GM19023 (cell line): Measurements from ENCODE around the gene ZNRF1.
"Not testable (repeated sequence)": the region's sequence is repeated elsewhere in the genome, so short reads cannot be mapped to it uniquely, and the experiment has no call there.

Experiments
- ATAC-seq: cut with Tn5 transposase; IDR thresholded peaks from one replicate; pipeline ENCODE4 v1.9.1; 2021; ENCODE audit warnings: mild to moderate bottlenecking, moderate library complexity; ENCODE audit not compliant: unreplicated experiment

The ZNRF1 gene

GRCh38 chr16:74998481-74999218, at the start of gene ZNRF1:
Gene ZNRF1, plus strand, starts transcription at chr16:74999024. Its CDS starts 648 bp downstream, at chr16:74999672.
- peak; percentile 58 for ATAC-seq

GRCh38 chr16:74949309-74949708, 49.5 kb upstream of the ZNRF1 start:
- no peak for ATAC-seq

DNA sequence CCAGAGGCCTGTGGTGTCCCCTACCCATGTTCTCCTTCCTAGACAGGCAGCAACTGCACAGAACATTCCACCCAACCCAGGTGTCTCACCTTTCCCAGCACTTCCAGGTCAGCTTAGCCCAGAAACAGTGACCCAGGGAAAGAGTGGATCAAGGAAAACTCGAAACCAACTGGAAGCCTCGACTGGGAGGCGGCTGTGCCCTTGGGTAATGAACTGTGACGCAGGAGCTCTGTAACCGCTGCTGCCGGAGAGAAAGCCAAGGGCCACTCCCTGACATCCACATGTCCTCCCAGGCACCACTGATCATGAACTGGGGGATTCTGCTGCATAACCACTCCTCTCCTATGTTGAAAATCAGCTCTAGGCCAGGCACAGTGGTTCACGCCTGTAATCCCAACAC, 48.3 kb upstream of the ZNRF1 start:
- no peak for ATAC-seq

- no peak for ATAC-seq
These were observed 47.6 kb upstream of the ZNRF1 start for GRCh38 chr16:74951206-74951605.

DNA sequence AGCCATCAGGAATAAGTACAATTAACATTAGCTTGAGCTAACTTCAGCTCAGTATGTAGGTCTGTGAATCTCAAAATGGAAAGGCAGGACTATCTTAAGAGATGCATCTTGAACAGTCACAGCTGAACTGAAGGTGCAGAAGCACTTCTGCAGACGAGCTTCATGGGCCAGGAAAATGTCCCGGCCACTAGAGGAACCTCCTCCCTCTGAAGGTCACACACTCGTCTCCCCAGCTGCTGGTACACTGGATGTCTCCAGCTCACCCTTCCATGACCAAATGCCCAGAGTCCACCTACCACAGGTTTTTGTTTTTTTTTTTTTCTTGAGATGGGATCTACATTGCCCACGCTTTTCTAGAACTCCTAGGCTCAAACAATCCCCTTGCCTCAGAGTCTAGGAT, 47.1 kb upstream of the ZNRF1 start:
- no peak for ATAC-seq

DNA sequence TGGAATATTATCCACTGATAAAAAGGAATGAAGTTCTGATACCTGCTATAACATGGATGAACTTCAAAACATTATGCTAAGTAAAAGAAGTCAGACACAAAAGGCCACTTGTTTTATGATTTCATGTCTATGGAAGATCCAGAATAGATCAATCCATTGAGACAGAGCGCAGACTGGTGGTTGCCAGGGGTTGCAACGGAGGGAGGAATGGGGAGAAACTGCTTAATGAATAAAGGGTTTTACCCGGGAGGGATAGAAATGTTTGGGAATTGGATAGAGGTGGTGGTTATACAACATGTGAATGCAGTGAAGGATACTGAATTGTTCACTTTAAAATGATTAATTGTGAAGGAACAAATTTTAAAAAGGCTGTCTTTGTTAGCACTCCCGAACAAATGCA, 44.1 kb upstream of the ZNRF1 start:
- no peak for ATAC-seq

- no peak for ATAC-seq
These were observed 25.5 kb upstream of the ZNRF1 start for GRCh38 chr16:74973304-74973703.

DNA sequence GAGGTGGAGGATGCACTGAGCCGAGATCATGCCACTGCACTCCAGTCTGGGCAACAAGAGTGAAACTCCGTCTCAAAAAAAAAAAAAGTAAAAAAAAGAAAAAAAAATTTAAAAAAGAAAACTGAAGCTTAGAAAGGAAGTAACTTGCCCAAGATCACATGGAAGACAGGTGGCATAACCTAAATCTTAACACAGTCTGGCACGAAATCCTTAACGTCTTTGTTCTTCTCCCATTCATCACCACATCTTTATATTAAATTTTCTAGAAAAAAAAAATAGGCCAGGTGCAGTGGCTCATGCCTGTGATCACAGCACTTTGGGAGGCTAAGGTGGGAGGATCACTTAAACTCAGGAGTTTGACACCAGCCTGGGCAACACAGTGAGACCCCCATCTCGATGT, 23.2 kb upstream of the ZNRF1 start:
- no peak for ATAC-seq

DNA sequence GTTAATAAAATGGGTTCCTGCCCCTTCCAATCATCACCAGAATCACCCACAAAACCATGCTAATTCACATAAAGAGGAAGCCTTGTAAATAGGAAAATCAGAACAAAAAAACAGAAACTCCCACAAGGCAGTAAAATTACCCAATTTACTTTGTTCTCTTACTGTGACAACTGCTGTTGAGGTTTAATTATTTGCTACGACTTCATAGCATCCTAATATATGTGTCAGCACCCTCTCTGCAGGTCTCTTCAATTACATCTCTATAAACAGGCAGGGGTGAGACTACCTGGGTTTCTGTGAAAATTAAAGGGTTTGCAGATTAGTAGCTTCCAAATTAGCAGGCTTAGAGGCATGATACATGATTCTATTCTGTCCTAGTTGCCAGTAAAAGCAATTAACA, 16.6 kb upstream of the ZNRF1 start:
- ATAC-seq = no peak

- ATAC-seq = no peak
These were observed 14.7 kb upstream of the ZNRF1 start for GRCh38 chr16:74984194-74984528.

DNA sequence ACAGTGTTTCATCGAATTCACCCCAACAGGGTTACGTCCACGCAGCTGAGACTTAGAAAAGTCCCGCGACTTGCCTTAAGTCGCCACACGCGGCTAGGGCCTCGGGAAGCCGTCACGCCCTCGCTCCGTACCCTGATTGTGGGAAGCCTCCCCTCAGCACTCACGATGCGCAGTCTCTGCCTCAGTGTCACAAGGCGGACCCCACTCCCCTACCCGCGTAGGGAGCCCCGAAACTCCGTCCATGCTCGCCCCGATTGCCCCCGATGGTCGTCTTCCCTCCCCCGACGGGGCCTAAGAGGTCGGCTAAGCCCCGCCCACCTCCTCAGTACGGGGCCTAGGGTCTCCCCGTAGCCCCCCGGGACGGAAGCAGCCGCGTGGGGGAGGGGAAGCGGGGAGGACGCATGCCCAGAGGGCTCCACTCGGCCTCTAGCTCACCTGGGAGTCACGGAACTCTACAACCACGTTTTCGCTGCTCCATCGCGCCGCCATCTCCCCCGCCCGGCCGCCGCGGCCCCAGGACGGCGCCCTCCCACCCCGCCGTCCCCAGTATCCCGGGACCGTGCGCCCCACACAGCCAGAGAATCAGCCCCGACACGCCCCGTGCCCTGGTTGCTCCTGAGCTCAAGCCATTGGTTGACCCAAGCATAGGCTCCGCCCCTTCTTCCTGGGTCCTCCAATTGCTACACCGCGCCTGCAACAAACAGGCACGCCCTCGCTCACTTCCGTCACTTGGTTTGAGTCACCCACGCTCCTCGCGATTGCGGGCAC, 14.1 kb upstream of the ZNRF1 start, which contains the start of gene WDR59:
TSS of gene WDR59 (minus strand) at position 595 of the 768 bp plus-strand sequence. CDS start at position 489, 106 bp downstream.
- ATAC-seq = peak; percentile 99

GRCh38 chr16:74987027-74987681, 11.7 kb upstream of the ZNRF1 start:
- no peak for ATAC-seq

DNA sequence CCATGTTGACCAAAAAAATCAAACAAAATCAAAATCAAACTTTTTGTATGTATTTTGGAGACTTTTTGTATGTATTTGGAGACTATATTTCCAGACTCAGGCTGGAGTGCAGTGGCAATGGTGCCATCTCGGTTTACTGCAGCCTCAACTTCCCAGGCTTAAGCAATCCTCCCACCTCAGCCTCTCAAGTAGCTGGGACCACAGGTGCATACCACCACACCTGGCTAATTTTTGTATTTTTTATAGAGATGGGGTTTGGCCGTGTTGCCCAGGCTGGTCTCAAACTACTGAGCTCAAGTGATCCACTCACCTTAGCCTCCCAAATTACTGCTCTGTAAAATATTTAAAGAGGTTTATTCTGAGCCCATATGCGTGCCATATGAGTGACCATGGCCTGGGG, 9.0 kb upstream of the ZNRF1 start:
- ATAC-seq = not testable (repeated sequence)

DNA sequence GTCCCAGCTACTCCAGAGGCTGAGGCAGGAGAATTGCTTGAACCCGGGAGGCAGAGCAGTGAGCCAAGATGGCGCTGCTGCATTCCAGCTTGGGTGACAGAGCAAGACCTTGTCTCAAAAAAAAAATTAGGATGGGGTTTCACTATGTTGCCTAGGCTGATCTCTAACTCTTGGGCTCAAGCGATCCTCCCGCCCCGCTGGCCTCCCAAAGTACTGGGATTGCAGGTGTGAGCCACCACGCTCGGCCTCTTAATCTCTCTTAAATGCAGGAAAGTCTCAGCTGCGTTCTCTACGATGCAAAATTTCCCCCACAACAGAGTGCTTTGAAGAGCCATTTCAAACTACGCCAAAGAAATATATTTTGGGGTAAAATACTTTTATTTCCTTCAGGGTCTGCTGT, 8.0 kb upstream of the ZNRF1 start:
- ATAC-seq = no peak

GRCh38 chr16:74991268-74991592, 7.6 kb upstream of the ZNRF1 start:
- no peak for ATAC-seq

GRCh38 chr16:74991593-74992403, 7.0 kb upstream of the ZNRF1 start:
- no peak for ATAC-seq

GRCh38 chr16:74995986-74996385, 2.8 kb upstream of the ZNRF1 start:
- ATAC-seq = no peak

DNA sequence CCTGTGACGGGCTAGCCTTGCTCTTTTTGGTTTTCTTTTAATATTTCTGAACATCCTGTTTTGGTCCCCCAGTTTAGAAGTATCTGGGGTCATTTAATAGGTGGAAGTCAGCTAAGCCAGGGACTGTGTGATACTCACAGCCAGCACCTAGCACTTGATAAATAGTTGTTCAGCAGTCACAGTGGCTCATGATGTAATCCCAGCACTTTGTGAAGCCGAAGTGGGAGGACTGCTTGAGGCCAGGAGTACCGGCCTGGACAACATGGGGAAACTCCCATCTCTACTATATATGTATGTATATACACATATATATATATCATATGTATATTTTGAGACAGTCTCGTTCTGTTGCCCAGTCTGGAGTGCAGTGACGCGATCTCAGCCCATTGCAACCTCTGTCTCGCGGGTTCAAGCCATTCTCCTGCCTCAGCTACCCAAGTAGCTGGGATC, 1.8 kb upstream of the ZNRF1 start:
- ATAC-seq = no peak

DNA sequence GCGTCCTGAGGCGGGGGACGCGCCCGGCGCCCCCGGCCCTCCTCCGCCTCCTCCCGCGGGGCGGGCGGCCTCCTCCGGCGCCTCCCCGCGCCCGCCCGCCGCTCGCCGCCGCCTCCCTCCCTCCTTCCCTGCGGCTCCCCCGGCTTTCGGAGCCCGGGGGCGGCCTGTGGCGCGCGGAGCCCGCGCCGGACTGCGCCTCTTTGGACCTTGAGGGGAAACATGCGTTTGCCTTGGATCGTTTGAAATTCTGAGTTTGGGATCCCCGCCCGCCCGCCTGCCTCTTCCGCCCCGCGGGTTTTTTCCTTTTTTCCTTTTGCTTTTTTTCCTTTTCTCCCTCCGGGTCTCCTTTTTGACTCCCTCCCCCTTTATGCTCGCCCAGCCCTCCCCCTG, 390 bp downstream of the ZNRF1 start:
- peak; percentile 32 for ATAC-seq

DNA sequence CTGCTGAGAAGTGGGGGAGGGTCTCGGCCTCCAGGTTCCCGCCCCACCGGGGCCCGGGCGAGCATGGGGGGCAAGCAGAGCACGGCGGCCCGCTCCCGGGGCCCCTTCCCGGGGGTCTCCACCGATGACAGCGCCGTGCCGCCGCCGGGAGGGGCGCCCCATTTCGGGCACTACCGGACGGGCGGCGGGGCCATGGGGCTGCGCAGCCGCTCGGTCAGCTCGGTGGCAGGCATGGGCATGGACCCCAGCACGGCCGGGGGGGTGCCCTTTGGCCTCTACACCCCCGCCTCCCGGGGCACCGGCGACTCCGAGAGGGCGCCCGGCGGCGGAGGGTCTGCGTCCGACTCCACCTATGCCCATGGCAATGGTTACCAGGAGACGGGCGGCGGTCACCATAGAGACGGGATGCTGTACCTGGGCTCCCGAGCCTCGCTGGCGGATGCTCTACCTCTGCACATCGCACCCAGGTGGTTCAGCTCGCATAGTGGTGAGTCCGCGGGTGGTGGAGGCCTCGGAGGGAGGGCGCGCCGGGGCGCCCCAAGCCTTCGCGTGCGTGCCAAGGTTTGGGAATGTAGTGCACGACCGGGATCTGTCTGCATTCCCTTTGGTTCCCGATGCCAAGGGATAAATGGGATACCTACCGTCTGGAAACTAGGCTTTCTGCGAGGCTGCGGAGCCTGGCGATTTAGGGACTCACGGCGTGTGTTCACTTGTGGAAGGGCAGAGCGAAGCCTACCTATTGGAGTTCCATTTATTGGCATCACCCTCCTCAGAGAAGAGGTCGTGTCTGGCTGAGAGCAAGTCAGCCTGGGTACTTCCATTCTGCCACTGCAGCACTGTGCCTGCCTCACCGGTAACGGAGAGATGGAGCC, 1.0 kb downstream of the ZNRF1 start:
- peak; percentile 39 for ATAC-seq
